ENCODE data around the gene TNS3. TPM values are rescaled to one million over a fixed set of nuclear protein-coding genes. Genes with fewer than 3 reads are reported as not detected.

Gene TNS3
- total and polyA plus RNA-seq, 2 donors (not counting 1 experiment from before 2014, with no cell fraction given) = 11.4 to 77.5 TPM

GRCh38 chr7:47584536-47584895 is 2.6 kb upstream of the TNS3 start:
- WGBS (ENCODE audit: insufficient coverage) = no CpG with 5 or more reads among the region's 2 CpGs
- Histone ChIP-seq H3K79me2 (ENCODE audit: control insufficient read depth, insufficient read depth, low read length) (peaks cover 28% of the 10 kb centered on the region), H3K4me2 (replicated peaks; ENCODE audit: low read depth, low read length, poor library complexity, severe bottlenecking) (no peak overlapping the region), H3K36me3 (replicated peaks in 1 of 2; ENCODE audit: control extremely low read depth in 1 of 2, control insufficient read depth in 1 of 2, extremely low read depth in 1 of 2, insufficient read depth in 2 of 2, low read length in 1 of 2) (no peaks in the 10 kb centered on the region), H3K9me3 (ENCODE audit: control extremely low read depth in 1 of 3, control insufficient read depth in 2 of 3, insufficient read depth in 1 of 3, low read length in 2 of 3) (peaks cover 0 to 4% (median 0%) of the 10 kb centered on the region in 3 donors), H3K4me3 (ENCODE audit: control extremely low read depth in 1 of 5, extremely low read depth in 1 of 5, insufficient read depth in 1 of 5, low read depth in 2 of 5, low read length in 4 of 5) (no peak overlapping the region), H4K20me1 (ENCODE audit: control insufficient read depth, insufficient read depth, low read length, poor library complexity, severe bottlenecking) (no peaks in the 10 kb centered on the region), H3K9ac (ENCODE audit: low read length) (no peak overlapping the region), H3K27me3 (replicated peaks in 1 of 4; ENCODE audit: control extremely low read depth in 1 of 4, control insufficient read depth in 3 of 4, insufficient read depth in 4 of 4, low read length in 3 of 4) (peaks cover 0 to 8% (median 0%) of the 10 kb centered on the region in 4 experiments), H3K4me1 (ENCODE audit: control insufficient read depth in 2 of 2, insufficient read depth in 2 of 2, low read length in 2 of 2) (peaks cover 14 to 32% of the 10 kb centered on the region in 2 donors), H2AFZ (ENCODE audit: insufficient read depth, low read depth, low read length, poor library complexity, severe bottlenecking) (no peak overlapping the region), H3K27ac (ENCODE audit: low read length in 2 of 2) (no peak overlapping the region)
- POLR2A ChIA-PET = interaction anchor here (0.7 kb wide), 1 partner anchor 9 kb away, joined by 3 read pairs; no protein-coding TSS in a partner anchor
- peaks cover 44% of the 10 kb centered on the region for H3K4me1 Mint-ChIP-seq
- H3K27me3 Mint-ChIP-seq = no peaks in the 10 kb centered on the region
- no peak overlapping the region for H3K4me3 Mint-ChIP-seq
- ATAC-seq (ENCODE audit: low read depth) = no peak
- CTCF ChIA-PET = interaction anchor here (0.9 to 2.4 kb wide), 4 partner anchors 10 to 150 kb away, joined by 3 to 8 read pairs (median 5); no protein-coding TSS in a partner anchor
- intact Hi-C loops (cut with micrococcal nuclease) = loop anchor here (5.0 kb wide), 1 partner anchor 102 kb away; no protein-coding TSS in a partner anchor
- TF ChIP-seq EZH2 (IDR thresholded peaks at IDR 0.05; ENCODE audit: borderline replicate concordance, insufficient read depth, low read depth, low read length, poor library complexity, severe bottlenecking) = no peak
- TF ChIP-seq CTCF (IDR thresholded peaks at IDR 0.05) = no peak
- no peak overlapping the region for H3K27ac Mint-ChIP-seq
- no peak for DNase-seq
- peaks cover 4% of the 10 kb centered on the region for H3K9me3 Mint-ChIP-seq (ENCODE audit: insufficient read depth)

GRCh38 chr7:47583739-47584535 is 2.0 kb upstream of the TNS3 start:
- Histone ChIP-seq H3K27me3 (replicated peaks in 1 of 4; ENCODE audit: control extremely low read depth in 1 of 4, control insufficient read depth in 3 of 4, insufficient read depth in 4 of 4, low read length in 3 of 4) (peaks cover 0 to 8% (median 0%) of the 10 kb centered on the region in 4 experiments), H3K4me3 (ENCODE audit: control extremely low read depth in 1 of 5, extremely low read depth in 1 of 5, insufficient read depth in 1 of 5, low read depth in 2 of 5, low read length in 4 of 5) (no peak overlapping the region), H3K36me3 (replicated peaks in 1 of 2; ENCODE audit: control extremely low read depth in 1 of 2, control insufficient read depth in 1 of 2, extremely low read depth in 1 of 2, insufficient read depth in 2 of 2, low read length in 1 of 2) (no peaks in the 10 kb centered on the region), H3K27ac (ENCODE audit: low read length in 2 of 2) (no peak overlapping the region), H3K9ac (ENCODE audit: low read length) (no peak overlapping the region), H3K4me1 (ENCODE audit: control insufficient read depth in 2 of 2, insufficient read depth in 2 of 2, low read length in 2 of 2) (peaks cover 20 to 37% of the 10 kb centered on the region in 2 donors), H3K4me2 (replicated peaks; ENCODE audit: low read depth, low read length, poor library complexity, severe bottlenecking) (no peak overlapping the region), H3K9me3 (ENCODE audit: control extremely low read depth in 1 of 3, control insufficient read depth in 2 of 3, insufficient read depth in 1 of 3, low read length in 2 of 3) (peaks cover 0 to 4% (median 0%) of the 10 kb centered on the region in 3 donors), H3K79me2 (ENCODE audit: control insufficient read depth, insufficient read depth, low read length) (peaks cover 32% of the 10 kb centered on the region), H4K20me1 (ENCODE audit: control insufficient read depth, insufficient read depth, low read length, poor library complexity, severe bottlenecking) (no peaks in the 10 kb centered on the region), H2AFZ (ENCODE audit: insufficient read depth, low read depth, low read length, poor library complexity, severe bottlenecking) (no peak overlapping the region)
- DNase-seq = no peak
- intact Hi-C loops (cut with micrococcal nuclease) = loop anchor here (5.0 kb wide), 1 partner anchor 102 kb away; no protein-coding TSS in a partner anchor
- Mint-ChIP-seq H3K4me1 (peaks cover 50% of the 10 kb centered on the region), H3K27me3 (no peaks in the 10 kb centered on the region), H3K9me3 (ENCODE audit: insufficient read depth) (peaks cover 4% of the 10 kb centered on the region), H3K4me3 (peak overlapping the region; percentile 24), H3K27ac (peak overlapping the region; percentile 83)
- TF ChIP-seq EZH2 (IDR thresholded peaks at IDR 0.05; ENCODE audit: borderline replicate concordance, insufficient read depth, low read depth, low read length, poor library complexity, severe bottlenecking) (no peak), CTCF (IDR thresholded peaks at IDR 0.05) (no peak)
- over 99% methylated on average over 11 of the region's 11 CpGs for WGBS (ENCODE audit: insufficient coverage)
- POLR2A ChIA-PET = interaction anchor here (0.7 kb wide), 1 partner anchor 9 kb away, joined by 3 read pairs; no protein-coding TSS in a partner anchor
- CTCF ChIA-PET = interaction anchor here (0.9 to 2.4 kb wide), 8 partner anchors 9 to 235 kb away, joined by 3 to 8 read pairs (median 4); no protein-coding TSS in a partner anchor
- no peak for ATAC-seq (ENCODE audit: low read depth)

All from B cell (primary cell).